H9 (cell line): Measurements from ENCODE around the gene DLST. TPM values are rescaled to one million over a fixed set of nuclear protein-coding genes. Genes with fewer than 3 reads are reported as not detected.

Source experiments
- DNase-seq: peaks from one replicate; pipeline ENCODE4 v3.0.0-alpha.2; 2017
- H2AFZ ChIP-seq: one replicate; pipeline ENCODE4 v1.6.1; 2013; ENCODE audit warnings: mild to moderate bottlenecking, low read length, control low read depth, moderate library complexity
- H2AK5ac ChIP-seq: 2 replicates; pipeline ENCODE4 v1.6.1; 2013; ENCODE audit warnings: low read length, control low read depth, mixed read lengths; ENCODE audit not compliant: insufficient read length
- H2BK120ac ChIP-seq: one replicate; pipeline ENCODE4 v1.6.1; 2013; ENCODE audit warnings: low read depth, mild to moderate bottlenecking, low read length, control low read depth, inconsistent platforms; ENCODE audit not compliant: poor library complexity, severe bottlenecking
- H2BK12ac ChIP-seq: 2 replicates; pipeline ENCODE4 v1.6.1; 2013; ENCODE audit warnings: low read length, control low read depth, mixed read lengths, low read depth; ENCODE audit not compliant: insufficient read length
- H2BK15ac ChIP-seq: 2 replicates; pipeline ENCODE4 v1.6.1; 2013; ENCODE audit warnings: low read depth, low read length, control low read depth
- H2BK20ac ChIP-seq: one replicate; pipeline ENCODE4 v1.6.1; 2013; ENCODE audit warnings: low read depth, mild to moderate bottlenecking, low read length, control low read depth, inconsistent platforms; ENCODE audit not compliant: poor library complexity, severe bottlenecking
- H2BK5ac ChIP-seq: 2 replicates; pipeline ENCODE4 v1.6.1; 2013; ENCODE audit warnings: low read length, control low read depth, mixed read lengths; ENCODE audit not compliant: insufficient read length
- H3K14ac ChIP-seq: 2 replicates; pipeline ENCODE4 v1.6.1; 2013; ENCODE audit warnings: low read length, control low read depth; ENCODE audit not compliant: insufficient read depth
- H3K18ac ChIP-seq: 2 replicates; pipeline ENCODE4 v1.6.1; 2013; ENCODE audit warnings: low read depth, mild to moderate bottlenecking, mixed read lengths, low read length, control low read depth; ENCODE audit not compliant: insufficient read length
- H3K23ac ChIP-seq: 2 replicates; pipeline ENCODE4 v1.6.1; 2013; ENCODE audit warnings: low read length, control low read depth, mixed read lengths, low read depth; ENCODE audit not compliant: insufficient read length
- H3K23me2 ChIP-seq: 2 replicates; pipeline ENCODE4 v1.6.1; 2013; ENCODE audit warnings: low read depth, mild to moderate bottlenecking, mixed read lengths, low read length, control low read depth; ENCODE audit not compliant: insufficient read length, poor library complexity, severe bottlenecking
- H3K27ac ChIP-seq: 2 replicates; pipeline ENCODE4 v1.5.1; 2013; ENCODE audit warnings: low read length, control low read depth, mixed read lengths, low read depth; ENCODE audit not compliant: insufficient read length
- H3K27me3 ChIP-seq: 2 replicates; pipeline ENCODE4 v1.6.1; 2013; ENCODE audit warnings: low read length, control low read depth, inconsistent platforms; ENCODE audit not compliant: insufficient read depth
- H3K4ac ChIP-seq: 2 replicates; pipeline ENCODE4 v1.6.1; 2013; ENCODE audit warnings: low read depth, mild to moderate bottlenecking, control low read depth, inconsistent platforms, low read length, moderate library complexity
- H3K4me1 ChIP-seq: 2 replicates; pipeline ENCODE4 v1.6.1; 2013; ENCODE audit warnings: low read length, control low read depth, inconsistent platforms; ENCODE audit not compliant: insufficient read depth
- H3K4me2 ChIP-seq: 2 replicates; pipeline ENCODE4 v1.6.1; 2013; ENCODE audit warnings: low read length, control low read depth, mixed read lengths; ENCODE audit not compliant: insufficient read length, insufficient read depth
- H3K56ac ChIP-seq: 2 replicates; pipeline ENCODE4 v1.6.1; 2013; ENCODE audit warnings: low read depth, mild to moderate bottlenecking, mixed read lengths, low read length, control low read depth; ENCODE audit not compliant: insufficient read length
- H3K79me1 ChIP-seq: 2 replicates; pipeline ENCODE4 v1.6.1; 2013; ENCODE audit warnings: low read depth, mild to moderate bottlenecking, moderate library complexity, low read length, control low read depth, inconsistent platforms; ENCODE audit not compliant: insufficient read depth, poor library complexity, severe bottlenecking
- H3K79me2 ChIP-seq: 2 replicates; pipeline ENCODE4 v1.6.1; 2013; ENCODE audit warnings: low read length, control low read depth, inconsistent platforms; ENCODE audit not compliant: insufficient read depth
- H3K9ac ChIP-seq: 2 replicates; pipeline ENCODE4 v1.6.1; 2013; ENCODE audit warnings: low read length, control low read depth, mixed read lengths; ENCODE audit not compliant: insufficient read length; ENCODE audit errors: extremely low read depth
- H3K9me3 ChIP-seq: one replicate; pipeline ENCODE4 v1.6.1; 2013; ENCODE audit warnings: low read depth, low read length, inconsistent platforms; ENCODE audit not compliant: control insufficient read depth
- H3T11ph ChIP-seq: one replicate; pipeline ENCODE4 v1.6.1; 2013; ENCODE audit warnings: mild to moderate bottlenecking, low read length, control low read depth, inconsistent platforms
- H4K20me1 ChIP-seq: one replicate; pipeline ENCODE4 v1.6.1; 2013; ENCODE audit not compliant: control insufficient read depth, insufficient read length, insufficient read depth
- H4K5ac ChIP-seq: 2 replicates; pipeline ENCODE4 v1.6.1; 2013; ENCODE audit warnings: low read depth, mild to moderate bottlenecking, mixed read lengths, low read length, control low read depth; ENCODE audit not compliant: insufficient read length
- H4K8ac ChIP-seq: replicated peaks from 2 replicates; pipeline ENCODE4 v1.6.1; 2013; ENCODE audit warnings: low read length, control low read depth, mixed read lengths, low read depth; ENCODE audit not compliant: insufficient read length
- H4K91ac ChIP-seq: 2 replicates; pipeline ENCODE4 v1.6.1; 2013; ENCODE audit warnings: low read depth, mild to moderate bottlenecking, moderate library complexity, mixed read lengths, low read length, control low read depth; ENCODE audit not compliant: insufficient read length
- H3K27ac Mint-ChIP-seq, 3 experiments: 2 replicates in 2 of 3; 3 replicates in 1 of 3; pipeline ENCODE4 v1.8.0; 2020 to 2021; ENCODE audit warnings: mixed read lengths in 3 of 3, mild to moderate bottlenecking in 1 of 3, moderate library complexity in 1 of 3
- H3K27me3 Mint-ChIP-seq: 2 replicates; pipeline ENCODE4 v1.8.0; 2021; ENCODE audit warnings: low read depth, mild to moderate bottlenecking, moderate library complexity, mixed read lengths
- H3K36me3 Mint-ChIP-seq, 3 experiments: 2 replicates in 2 of 3; 3 replicates in 1 of 3; pipeline ENCODE4 v1.8.0; 2020 to 2021; ENCODE audit warnings: low read depth in 3 of 3, mixed read lengths in 3 of 3; ENCODE audit not compliant: insufficient read depth in 1 of 3
- H3K4me1 Mint-ChIP-seq, 2 experiments: 2 replicates each; pipeline ENCODE4 v1.8.0; 2020; ENCODE audit warnings: mixed read lengths in 2 of 2
- H3K4me3 Mint-ChIP-seq, 2 experiments: 2 replicates in 1 of 2; 3 replicates in 1 of 2; pipeline ENCODE4 v1.8.0; 2020 to 2021; ENCODE audit warnings: mild to moderate bottlenecking in 2 of 2, mixed read lengths in 2 of 2, moderate library complexity in 1 of 2
- H3K9me3 Mint-ChIP-seq, 2 experiments: 2 replicates in 1 of 2; 3 replicates in 1 of 2; pipeline ENCODE4 v1.8.0; 2020; ENCODE audit warnings: mild to moderate bottlenecking in 2 of 2, mixed read lengths in 2 of 2, moderate library complexity in 1 of 2
- CTCF ChIP-seq: fragments of 200-600 bp; sonication (generic); conservative IDR thresholded peaks from 3 replicates; pipeline ENCODE4 v1.8.0; 2021; ENCODE audit warnings: antibody characterized with exemption, mild to moderate bottlenecking
- WGBS: extraction: QIAGEN DNeasy Blood & Tissue Kit; methylation state at CpG from one replicate; pipeline ENCODE4 v1.1.7; 2013; ENCODE audit warnings: missing lambda C conversion rate, low lambda C conversion rate, mixed read lengths; ENCODE audit not compliant: insufficient read length; ENCODE audit errors: extremely low coverage; 5-methylcytosine and 5-hydroxymethylcytosine counted together
- total RNA-seq: library from RNA; stranded (reverse); gene quantifications from 2 replicates; pipeline ENCODE4 v1.2.1, GENCODE V29; 2021

DLST gene
- total RNA-seq, 1 experiment from 2014 or later: 116 TPM

- Histone ChIP-seq H2AFZ (no peak overlapping the region), H3K23me2 (no peaks in the 10 kb centered on the region), H4K8ac (no peak overlapping the region), H4K5ac (no peak overlapping the region), H4K20me1 (no peaks in the 10 kb centered on the region), H3K4me1 (no peaks in the 10 kb centered on the region), H3K18ac (no peak overlapping the region), H3T11ph (no peak overlapping the region), H3K27ac (no peak overlapping the region), H3K23ac (no peak overlapping the region), H2BK120ac (no peak overlapping the region), H3K9me3 (no peaks in the 10 kb centered on the region), H2BK15ac (no peak overlapping the region), H3K4me2 (no peak overlapping the region), H3K27me3 (no peaks in the 10 kb centered on the region), H3K79me2 (no peaks in the 10 kb centered on the region), H2AK5ac (no peak overlapping the region), H2BK20ac (no peak overlapping the region), H3K79me1 (no peaks in the 10 kb centered on the region), H3K56ac (no peak overlapping the region), H2BK5ac (no peak overlapping the region), H3K9ac (no peak overlapping the region), H4K91ac (no peak overlapping the region), H2BK12ac (no peak overlapping the region), H3K4ac (no peak overlapping the region), H3K14ac (no peak overlapping the region)
- Mint-ChIP-seq H3K4me3 (no peak overlapping the region), H3K9me3 (no peaks in the 10 kb centered on the region), H3K4me1 (peaks cover 0 to 5% of the 10 kb centered on the region in 2 experiments; a peak in 1 of 4 replicates), H3K27me3 (peaks cover 3% of the 10 kb centered on the region; the same call in 1 of the 2 replicates), H3K27ac (no peak overlapping the region), H3K36me3 (no peaks in the 10 kb centered on the region)
- TF ChIP-seq CTCF: no peak
- no CpG with 5 or more reads among the region's 3 CpGs for WGBS
- DNase-seq: no peak
Measured at GRCh38 chr14:74861734-74862090, 20.0 kb upstream of the DLST start.
